Activated CD8-positive, alpha-beta memory T cell treated with anti-CD3 and anti-CD28 coated beads, Interleukin-2, amount 10 ng/mL, durations not matched to agents 7 days and 5 days (primary cell): ENCODE data around the gene EML5. TPM values are rescaled to one million over a fixed set of nuclear protein-coding genes. Genes with fewer than 3 reads are reported as not detected.

Experiments
- ATAC-seq: fragments of 150-1000 bp; cut with Tn5 transposase; one replicate; pipeline ENCODE4 v1.10.0; 2021; ENCODE audit warnings: moderate library complexity
- CTCF ChIA-PET: fragments of 350-600 bp; sonication (Branson Sonifier 250); formaldehyde crosslinking; loops from one replicate; lab custom pipeline; 2021; ENCODE audit warnings: antibody characterized with exemption; lab: Charles Lee
- DNase-seq: peaks from one replicate; pipeline ENCODE4 v3.0.0-alpha.2; 2020
- H3K27ac Mint-ChIP-seq: one replicate; pipeline ENCODE4 v1.8.0; 2021; ENCODE audit warnings: mild to moderate bottlenecking, mixed read lengths
- H3K27me3 Mint-ChIP-seq: one replicate; pipeline ENCODE4 v1.8.0; 2021; ENCODE audit warnings: mixed read lengths
- H3K36me3 Mint-ChIP-seq: one replicate; pipeline ENCODE4 v1.8.0; 2021; ENCODE audit warnings: mild to moderate bottlenecking, mixed read lengths
- H3K4me1 Mint-ChIP-seq: one replicate; pipeline ENCODE4 v1.8.0; 2021; ENCODE audit warnings: mixed read lengths
- H3K4me3 Mint-ChIP-seq: one replicate; pipeline ENCODE4 v1.8.0; 2021; ENCODE audit warnings: mild to moderate bottlenecking, moderate library complexity, mixed read lengths
- H3K9me3 Mint-ChIP-seq: one replicate; pipeline ENCODE4 v1.8.0; 2022; ENCODE audit warnings: low read depth, mixed read lengths
- total RNA-seq, 2 experiments: library from RNA; stranded (reverse); gene quantifications; one replicate each; pipeline ENCODE4 v1.2.3, GENCODE V29; 2021

EML5 gene
- total RNA-seq, 2 experiments from 2014 or later: 2.3 to 3.7 TPM

DNA sequence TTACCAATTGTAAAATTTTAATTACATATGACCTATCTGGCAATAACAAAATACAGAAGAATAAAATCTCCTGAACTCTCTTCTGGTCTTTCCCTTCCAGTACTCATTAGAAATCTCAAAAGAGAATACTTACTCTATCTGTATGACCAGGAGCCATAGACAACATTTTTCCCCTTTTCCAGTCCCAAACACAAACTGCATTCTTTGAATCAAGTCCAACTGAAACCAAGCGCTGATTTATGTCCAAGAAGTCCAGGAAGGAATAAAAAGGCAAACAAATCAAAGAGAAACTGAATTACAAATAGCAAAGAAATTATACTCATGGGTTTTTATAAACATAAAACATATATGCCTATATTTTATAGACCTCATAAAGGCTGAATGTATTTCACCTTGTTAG lies 46.7 kb downstream of the EML5 start:
- Mint-ChIP-seq H3K27ac (no peak overlapping the region), H3K4me3 (no peak overlapping the region), H3K9me3 (no peaks in the 10 kb centered on the region), H3K36me3 (no peaks in the 10 kb centered on the region), H3K4me1 (no peaks in the 10 kb centered on the region), H3K27me3 (no peaks in the 10 kb centered on the region)
- ATAC-seq (no peak), DNase-seq (no peak)
- CTCF ChIA-PET: no interaction called here

DNA sequence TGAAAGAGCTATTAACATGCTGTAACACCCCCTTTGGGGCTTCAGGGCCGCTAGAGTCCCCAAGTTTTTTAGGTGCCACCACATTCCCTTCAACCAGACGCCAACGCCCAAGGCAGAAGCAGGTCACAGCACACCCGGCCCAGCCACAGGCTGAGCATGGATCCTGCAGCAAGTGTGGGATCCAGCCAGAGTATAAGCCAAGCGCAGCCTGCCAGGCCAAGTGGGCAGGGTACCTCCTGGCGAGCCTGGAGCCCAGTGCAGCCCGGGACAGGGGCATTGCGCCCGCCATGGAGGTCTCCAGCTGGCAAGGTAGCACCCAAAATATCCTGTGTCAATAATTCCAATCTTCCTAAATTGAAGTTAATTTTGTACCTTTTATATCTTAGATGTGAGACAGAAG lies 55.5 kb downstream of the EML5 start:
- CTCF ChIA-PET: no interaction called here
- no peaks in the 10 kb centered on the region for H3K4me1 Mint-ChIP-seq
- H3K9me3 Mint-ChIP-seq: no peaks in the 10 kb centered on the region
- H3K27me3 Mint-ChIP-seq: no peaks in the 10 kb centered on the region
- no peak overlapping the region for H3K27ac Mint-ChIP-seq
- H3K36me3 Mint-ChIP-seq: peaks cover 7% of the 10 kb centered on the region
- DNase-seq: no peak
- no peak overlapping the region for H3K4me3 Mint-ChIP-seq
- ATAC-seq: no peak

- no peak for ATAC-seq
- CTCF ChIA-PET: no interaction called here
- DNase-seq: no peak
- Mint-ChIP-seq H3K36me3 (peaks cover 8% of the 10 kb centered on the region), H3K27ac (no peak overlapping the region), H3K9me3 (no peaks in the 10 kb centered on the region), H3K4me3 (no peak overlapping the region), H3K27me3 (no peaks in the 10 kb centered on the region), H3K4me1 (no peaks in the 10 kb centered on the region)
These were observed 59.6 kb downstream of the EML5 start for GRCh38 chr14:88733121-88733520.

- no peak overlapping the region for H3K4me3 Mint-ChIP-seq
- no peaks in the 10 kb centered on the region for H3K4me1 Mint-ChIP-seq
- H3K27me3 Mint-ChIP-seq: no peaks in the 10 kb centered on the region
- peaks cover 3% of the 10 kb centered on the region for H3K36me3 Mint-ChIP-seq
- ATAC-seq: no peak
- CTCF ChIA-PET: no interaction called here
- H3K9me3 Mint-ChIP-seq: no peaks in the 10 kb centered on the region
- no peak overlapping the region for H3K27ac Mint-ChIP-seq
- DNase-seq: no peak
These were observed 63.6 kb downstream of the EML5 start for GRCh38 chr14:88729159-88729558.

GRCh38 chr14:88727057-88727456 lies 65.7 kb downstream of the EML5 start:
- Mint-ChIP-seq H3K4me1 (no peaks in the 10 kb centered on the region), H3K9me3 (no peaks in the 10 kb centered on the region), H3K27me3 (no peaks in the 10 kb centered on the region), H3K4me3 (no peak overlapping the region), H3K36me3 (peaks cover 1% of the 10 kb centered on the region), H3K27ac (no peak overlapping the region)
- ATAC-seq (no peak), DNase-seq (no peak)
- CTCF ChIA-PET: no interaction called here

DNA sequence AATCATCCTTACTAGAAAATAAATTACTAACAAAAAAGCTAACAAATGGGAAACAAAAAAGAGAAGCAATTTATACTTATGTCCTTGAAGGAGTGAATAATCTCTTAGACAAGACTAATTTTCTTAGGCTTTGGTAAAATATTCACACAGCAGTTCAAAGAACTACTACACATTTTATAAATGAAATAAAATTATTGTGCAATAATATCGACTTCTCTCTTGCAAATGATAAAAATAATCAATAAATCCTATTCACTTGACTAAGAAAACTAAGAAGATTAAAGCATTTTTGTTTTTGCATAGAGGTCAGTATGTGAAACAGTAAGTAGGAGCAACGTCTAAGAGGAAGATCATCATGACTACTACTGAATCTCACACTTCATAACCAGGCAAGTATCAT lies 82.0 kb downstream of the EML5 start:
- Mint-ChIP-seq H3K27me3 (no peaks in the 10 kb centered on the region), H3K4me1 (no peaks in the 10 kb centered on the region), H3K9me3 (no peaks in the 10 kb centered on the region), H3K36me3 (no peaks in the 10 kb centered on the region), H3K27ac (no peak overlapping the region), H3K4me3 (no peak overlapping the region)
- ATAC-seq: no peak
- DNase-seq: no peak
- CTCF ChIA-PET: no interaction called here

DNA sequence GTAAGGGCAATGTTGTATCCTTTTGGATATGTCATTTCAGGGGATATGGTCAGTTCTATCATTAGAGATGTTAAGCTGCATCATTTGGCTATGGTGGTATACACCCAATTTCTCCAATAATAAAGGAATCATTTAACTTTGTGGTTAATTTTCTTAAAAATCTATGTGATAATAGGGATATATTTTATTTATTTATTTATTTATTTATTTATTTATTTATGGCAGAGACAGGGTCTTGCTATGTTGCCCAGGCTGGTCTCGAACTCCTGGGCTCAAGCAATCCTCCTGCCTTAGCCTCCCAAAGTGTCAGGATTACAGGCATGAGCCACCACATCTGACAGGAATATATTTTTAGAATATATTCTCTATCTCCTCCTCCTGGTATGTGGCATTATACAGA lies 85.7 kb downstream of the EML5 start:
- CTCF ChIA-PET: no interaction called here
- peaks cover 2% of the 10 kb centered on the region for H3K36me3 Mint-ChIP-seq
- no peak overlapping the region for H3K27ac Mint-ChIP-seq
- no peak overlapping the region for H3K4me3 Mint-ChIP-seq
- no peaks in the 10 kb centered on the region for H3K9me3 Mint-ChIP-seq
- DNase-seq: no peak
- H3K4me1 Mint-ChIP-seq: no peaks in the 10 kb centered on the region
- no peak for ATAC-seq
- H3K27me3 Mint-ChIP-seq: no peaks in the 10 kb centered on the region

DNA sequence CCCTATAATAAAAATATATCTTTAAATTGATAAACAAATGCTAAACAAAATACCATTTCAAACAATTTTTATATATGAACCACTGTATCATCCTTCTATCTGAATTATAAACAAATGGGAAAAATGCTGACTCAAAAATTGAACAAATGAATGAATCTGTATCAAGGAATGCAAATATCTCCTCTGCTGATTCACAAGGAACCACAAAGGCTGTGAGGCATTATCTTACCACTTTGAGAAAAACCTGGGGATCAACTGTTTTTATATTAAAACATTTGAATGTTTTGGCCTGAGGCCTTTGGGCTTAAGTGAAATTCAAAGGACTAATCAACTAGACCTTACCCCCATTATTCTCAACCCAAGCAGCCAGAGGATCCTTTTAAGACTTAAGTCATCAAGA lies 86.3 kb downstream of the EML5 start:
- Mint-ChIP-seq H3K36me3 (peaks cover 2% of the 10 kb centered on the region), H3K27me3 (no peaks in the 10 kb centered on the region), H3K4me1 (no peaks in the 10 kb centered on the region), H3K9me3 (no peaks in the 10 kb centered on the region), H3K27ac (no peak overlapping the region), H3K4me3 (no peak overlapping the region)
- CTCF ChIA-PET: interaction anchor here (1.2 kb wide), 1 partner anchor 39 kb away, joined by 3 read pairs; no protein-coding TSS in a partner anchor
- ATAC-seq (no peak), DNase-seq (no peak)

DNA sequence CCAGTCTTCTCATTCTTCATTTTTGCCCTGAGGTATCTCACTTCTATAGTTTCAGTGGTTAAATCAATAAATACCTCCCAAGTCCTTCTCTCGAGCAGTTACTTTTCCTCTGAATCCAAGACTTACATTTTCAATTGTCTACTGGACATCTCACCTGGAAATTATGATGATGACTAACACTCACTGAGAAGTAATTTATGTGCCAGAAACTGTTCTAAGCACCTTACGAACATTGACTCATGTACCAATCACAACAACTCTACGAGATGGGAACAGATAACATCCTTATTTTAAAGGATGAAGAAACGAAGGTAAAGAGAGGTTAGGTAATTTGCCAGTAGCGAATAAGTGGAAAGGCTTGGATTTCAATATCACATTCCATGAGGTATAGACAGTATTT lies 94.1 kb downstream of the EML5 start:
- Mint-ChIP-seq H3K9me3 (no peaks in the 10 kb centered on the region), H3K27me3 (no peaks in the 10 kb centered on the region), H3K36me3 (peaks cover 2% of the 10 kb centered on the region), H3K4me1 (no peaks in the 10 kb centered on the region), H3K27ac (no peak overlapping the region), H3K4me3 (no peak overlapping the region)
- ATAC-seq (no peak), DNase-seq (no peak)
- CTCF ChIA-PET: no interaction called here

- CTCF ChIA-PET: interaction anchor here (1.1 kb wide), 1 partner anchor 29 kb away, joined by 4 read pairs; no protein-coding TSS in a partner anchor
These were observed 96.9 kb downstream of the EML5 start for GRCh38 chr14:88695870-88696269.

GRCh38 chr14:88688386-88688785 lies 104.4 kb downstream of the EML5 start:
- no peaks in the 10 kb centered on the region for H3K9me3 Mint-ChIP-seq
- no peaks in the 10 kb centered on the region for H3K27me3 Mint-ChIP-seq
- CTCF ChIA-PET: no interaction called here

More at GRCh38 chr14:88695870-88696269, 96.9 kb downstream of the EML5 start:
- ATAC-seq (no peak), DNase-seq (no peak)
- H3K27ac Mint-ChIP-seq: no peak overlapping the region
- H3K4me3 Mint-ChIP-seq: no peak overlapping the region
- no peaks in the 10 kb centered on the region for H3K9me3 Mint-ChIP-seq
- H3K36me3 Mint-ChIP-seq: peaks cover 2% of the 10 kb centered on the region
- no peaks in the 10 kb centered on the region for H3K27me3 Mint-ChIP-seq
- H3K4me1 Mint-ChIP-seq: no peaks in the 10 kb centered on the region

DNA sequence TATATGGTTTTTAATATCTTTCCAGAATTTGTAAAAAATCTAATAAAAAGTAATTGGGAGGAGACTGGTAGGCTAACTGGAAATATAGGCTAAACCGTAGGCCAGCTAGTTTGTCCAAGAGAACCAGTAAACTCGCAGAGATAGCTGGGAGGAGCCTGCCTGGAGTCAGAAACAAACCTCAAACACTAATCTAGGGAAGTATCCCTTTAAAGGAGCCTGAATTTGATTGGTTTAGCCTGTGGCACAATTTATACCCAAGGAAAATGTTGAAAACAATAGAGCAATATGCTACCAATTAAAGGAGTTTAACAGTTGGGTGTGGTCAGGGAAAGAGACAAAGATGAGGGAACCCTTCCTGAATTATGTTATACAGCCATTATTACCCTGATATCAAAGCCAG lies 109.6 kb downstream of the EML5 start:
- DNase-seq (no peak), ATAC-seq (no peak)
- no peaks in the 10 kb centered on the region for H3K27me3 Mint-ChIP-seq
- H3K9me3 Mint-ChIP-seq: no peaks in the 10 kb centered on the region
- no peak overlapping the region for H3K27ac Mint-ChIP-seq
- peaks cover 7% of the 10 kb centered on the region for H3K4me1 Mint-ChIP-seq
- no peak overlapping the region for H3K4me3 Mint-ChIP-seq
- CTCF ChIA-PET: no interaction called here
- no peaks in the 10 kb centered on the region for H3K36me3 Mint-ChIP-seq

More at GRCh38 chr14:88688386-88688785, 104.4 kb downstream of the EML5 start:
- H3K4me3 Mint-ChIP-seq: no peak overlapping the region
- no peak overlapping the region for H3K27ac Mint-ChIP-seq
- ATAC-seq: no peak
- no peaks in the 10 kb centered on the region for H3K36me3 Mint-ChIP-seq
- DNase-seq: no peak
- no peaks in the 10 kb centered on the region for H3K4me1 Mint-ChIP-seq

- Mint-ChIP-seq H3K4me1 (peaks cover 7% of the 10 kb centered on the region), H3K4me3 (no peak overlapping the region), H3K27ac (no peak overlapping the region), H3K27me3 (no peaks in the 10 kb centered on the region), H3K9me3 (no peaks in the 10 kb centered on the region), H3K36me3 (no peaks in the 10 kb centered on the region)
- DNase-seq (peak; percentile 47), ATAC-seq (peak; percentile 45)
- CTCF ChIA-PET: interaction anchor here (2.6 kb wide), 1 partner anchor 15 kb away, joined by 11 read pairs; no protein-coding TSS in a partner anchor
These were observed 110.1 kb downstream of the EML5 start for GRCh38 chr14:88682495-88683114.

GRCh38 chr14:88681755-88682494 lies 110.8 kb downstream of the EML5 start:
- no peaks in the 10 kb centered on the region for H3K9me3 Mint-ChIP-seq
- H3K27me3 Mint-ChIP-seq: no peaks in the 10 kb centered on the region
- no peaks in the 10 kb centered on the region for H3K36me3 Mint-ChIP-seq
- CTCF ChIA-PET: interaction anchor here (0.7 to 2.6 kb wide), 3 partner anchors 9 to 15 kb away, joined by 3 to 11 read pairs (median 3); no protein-coding TSS in a partner anchor
- no peak for ATAC-seq
- no peak overlapping the region for H3K27ac Mint-ChIP-seq
- peaks cover 7% of the 10 kb centered on the region for H3K4me1 Mint-ChIP-seq
- DNase-seq: no peak
- no peak overlapping the region for H3K4me3 Mint-ChIP-seq
